Measurements from ENCODE around the gene CAT. TPM values are rescaled to one million over a fixed set of nuclear protein-coding genes. Genes with fewer than 3 reads are reported as not detected.

The CAT gene
- total RNA-seq, 1 donor from 2014 or later, result 31.1 TPM

GRCh38 chr11:34403431-34403830, 35.3 kb upstream of the CAT start:
- H3K27ac Mint-ChIP-seq (ENCODE audit: unreplicated experiment), result no peak overlapping the region
- peaks cover 32% of the 10 kb centered on the region for H3K27me3 Mint-ChIP-seq (ENCODE audit: low read depth)
- H3K9me3 Mint-ChIP-seq (ENCODE audit: low read depth), result peaks cover 3% of the 10 kb centered on the region
- H3K4me1 Mint-ChIP-seq (ENCODE audit: low read depth), result no peaks in the 10 kb centered on the region
- H3K4me3 Mint-ChIP-seq (ENCODE audit: unreplicated experiment), result no peak overlapping the region
- DNase-seq (ENCODE audit: low spot score), result no peak
- no peaks in the 10 kb centered on the region for H3K36me3 Mint-ChIP-seq (ENCODE audit: low read depth)
- no peak for TF ChIP-seq CTCF (IDR thresholded peaks at IDR 0.05)

GRCh38 chr11:34404280-34404679, 34.5 kb upstream of the CAT start:
- no peak for DNase-seq (ENCODE audit: low spot score)
- Mint-ChIP-seq H3K27ac (ENCODE audit: unreplicated experiment) (no peak overlapping the region), H3K36me3 (ENCODE audit: low read depth) (no peaks in the 10 kb centered on the region), H3K9me3 (ENCODE audit: low read depth) (peaks cover 3% of the 10 kb centered on the region), H3K27me3 (ENCODE audit: low read depth) (peaks cover 34% of the 10 kb centered on the region), H3K4me1 (ENCODE audit: low read depth) (no peaks in the 10 kb centered on the region), H3K4me3 (ENCODE audit: unreplicated experiment) (no peak overlapping the region)
- no peak for TF ChIP-seq CTCF (IDR thresholded peaks at IDR 0.05)

- no peak for DNase-seq (ENCODE audit: low spot score)
- H3K4me3 Mint-ChIP-seq (ENCODE audit: unreplicated experiment), result no peak overlapping the region
- H3K4me1 Mint-ChIP-seq (ENCODE audit: low read depth), result no peaks in the 10 kb centered on the region
- no peaks in the 10 kb centered on the region for H3K36me3 Mint-ChIP-seq (ENCODE audit: low read depth)
- no peak overlapping the region for H3K27ac Mint-ChIP-seq (ENCODE audit: unreplicated experiment)
- no peak for TF ChIP-seq CTCF (IDR thresholded peaks at IDR 0.05)
- H3K27me3 Mint-ChIP-seq (ENCODE audit: low read depth), result peaks cover 34% of the 10 kb centered on the region
- H3K9me3 Mint-ChIP-seq (ENCODE audit: low read depth), result peaks cover 1% of the 10 kb centered on the region
Observed at GRCh38 chr11:34405079-34405858, 33.5 kb upstream of the CAT start.

- peaks cover 4% of the 10 kb centered on the region for H3K9me3 Mint-ChIP-seq (ENCODE audit: low read depth)
- H3K4me1 Mint-ChIP-seq (ENCODE audit: low read depth), result no peaks in the 10 kb centered on the region
- DNase-seq (ENCODE audit: low spot score), result no peak
- no peak overlapping the region for H3K4me3 Mint-ChIP-seq (ENCODE audit: unreplicated experiment)
- TF ChIP-seq CTCF (IDR thresholded peaks at IDR 0.05), result no peak
- no peaks in the 10 kb centered on the region for H3K36me3 Mint-ChIP-seq (ENCODE audit: low read depth)
- no peak overlapping the region for H3K27ac Mint-ChIP-seq (ENCODE audit: unreplicated experiment)
- peaks cover 34% of the 10 kb centered on the region for H3K27me3 Mint-ChIP-seq (ENCODE audit: low read depth)
Observed at GRCh38 chr11:34406413-34406812, 32.3 kb upstream of the CAT start.

GRCh38 chr11:34407121-34407813, 31.5 kb upstream of the CAT start:
- no peak for DNase-seq (ENCODE audit: low spot score)

More at GRCh38 chr11:34407121-34407813, 31.5 kb upstream of the CAT start:
- H3K36me3 Mint-ChIP-seq (ENCODE audit: low read depth), result peaks cover 3% of the 10 kb centered on the region
- H3K27me3 Mint-ChIP-seq (ENCODE audit: low read depth), result peaks cover 34% of the 10 kb centered on the region
- peaks cover 9% of the 10 kb centered on the region for H3K9me3 Mint-ChIP-seq (ENCODE audit: low read depth)
- H3K27ac Mint-ChIP-seq (ENCODE audit: unreplicated experiment), result no peak overlapping the region
- no peak overlapping the region for H3K4me3 Mint-ChIP-seq (ENCODE audit: unreplicated experiment)
- no peaks in the 10 kb centered on the region for H3K4me1 Mint-ChIP-seq (ENCODE audit: low read depth)
- TF ChIP-seq CTCF (IDR thresholded peaks at IDR 0.05), result no peak

All from chondrocyte (in vitro differentiated cells).